ENCODE data around the gene TBCC. TPM values are rescaled to one million over a fixed set of nuclear protein-coding genes. Genes with fewer than 3 reads are reported as not detected.

Gene TBCC
- total RNA-seq, 2 donors from 2014 or later, result 14.5 to 25.4 TPM

DNA sequence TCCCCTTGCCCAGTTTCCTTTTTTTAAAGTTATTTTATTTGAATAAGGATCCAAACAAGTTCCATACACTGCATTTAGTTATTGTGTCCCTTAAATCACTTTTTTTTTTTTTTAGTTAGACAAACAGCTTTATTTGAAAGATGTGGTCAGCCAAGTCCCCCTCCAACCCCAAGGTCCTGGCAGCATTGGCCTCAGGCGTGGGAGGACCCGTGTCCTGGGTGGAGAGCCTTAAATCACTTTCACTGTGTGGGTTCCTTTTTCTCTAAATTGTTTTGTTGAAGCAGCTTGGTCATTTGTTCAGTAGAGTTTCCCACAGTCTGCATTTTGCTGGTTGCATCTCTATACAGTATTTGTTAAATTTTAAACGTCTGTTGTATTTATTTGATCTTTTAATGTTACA, 5.2 kb upstream of the TBCC start:
- no peaks in the 10 kb centered on the region for H3K9me3 ChIP-seq
- intact Hi-C loops (cut with DNase I), result no loop called here
- no peaks in the 10 kb centered on the region for H3K36me3 ChIP-seq (replicated peaks in 1 of 2; ENCODE audit: insufficient read depth in 1 of 2, low read depth in 2 of 2)
- H3K4me1 ChIP-seq, result peaks cover 19% of the 10 kb centered on the region
- TF ChIP-seq, protein P1, sequence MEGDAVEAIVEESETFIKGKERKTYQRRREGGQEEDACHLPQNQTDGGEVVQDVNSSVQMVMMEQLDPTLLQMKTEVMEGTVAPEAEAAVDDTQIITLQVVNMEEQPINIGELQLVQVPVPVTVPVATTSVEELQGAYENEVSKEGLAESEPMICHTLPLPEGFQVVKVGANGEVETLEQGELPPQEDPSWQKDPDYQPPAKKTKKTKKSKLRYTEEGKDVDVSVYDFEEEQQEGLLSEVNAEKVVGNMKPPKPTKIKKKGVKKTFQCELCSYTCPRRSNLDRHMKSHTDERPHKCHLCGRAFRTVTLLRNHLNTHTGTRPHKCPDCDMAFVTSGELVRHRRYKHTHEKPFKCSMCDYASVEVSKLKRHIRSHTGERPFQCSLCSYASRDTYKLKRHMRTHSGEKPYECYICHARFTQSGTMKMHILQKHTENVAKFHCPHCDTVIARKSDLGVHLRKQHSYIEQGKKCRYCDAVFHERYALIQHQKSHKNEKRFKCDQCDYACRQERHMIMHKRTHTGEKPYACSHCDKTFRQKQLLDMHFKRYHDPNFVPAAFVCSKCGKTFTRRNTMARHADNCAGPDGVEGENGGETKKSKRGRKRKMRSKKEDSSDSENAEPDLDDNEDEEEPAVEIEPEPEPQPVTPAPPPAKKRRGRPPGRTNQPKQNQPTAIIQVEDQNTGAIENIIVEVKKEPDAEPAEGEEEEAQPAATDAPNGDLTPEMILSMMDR (IDR thresholded peaks at IDR 0.05), result no peak
- TF ChIP-seq POLR2A (IDR thresholded peaks at IDR 0.05), result no peak
- DNase-seq, result no peak
- no peaks in the 10 kb centered on the region for H3K27me3 ChIP-seq
- H3K4me3 ChIP-seq, result no peak overlapping the region
- H3K27ac ChIP-seq, result no peak overlapping the region
- WGBS, 2 donors, result 80 to 81% methylated on average over 3 of the region's 3 CpGs
- ATAC-seq, result no peak

DNA sequence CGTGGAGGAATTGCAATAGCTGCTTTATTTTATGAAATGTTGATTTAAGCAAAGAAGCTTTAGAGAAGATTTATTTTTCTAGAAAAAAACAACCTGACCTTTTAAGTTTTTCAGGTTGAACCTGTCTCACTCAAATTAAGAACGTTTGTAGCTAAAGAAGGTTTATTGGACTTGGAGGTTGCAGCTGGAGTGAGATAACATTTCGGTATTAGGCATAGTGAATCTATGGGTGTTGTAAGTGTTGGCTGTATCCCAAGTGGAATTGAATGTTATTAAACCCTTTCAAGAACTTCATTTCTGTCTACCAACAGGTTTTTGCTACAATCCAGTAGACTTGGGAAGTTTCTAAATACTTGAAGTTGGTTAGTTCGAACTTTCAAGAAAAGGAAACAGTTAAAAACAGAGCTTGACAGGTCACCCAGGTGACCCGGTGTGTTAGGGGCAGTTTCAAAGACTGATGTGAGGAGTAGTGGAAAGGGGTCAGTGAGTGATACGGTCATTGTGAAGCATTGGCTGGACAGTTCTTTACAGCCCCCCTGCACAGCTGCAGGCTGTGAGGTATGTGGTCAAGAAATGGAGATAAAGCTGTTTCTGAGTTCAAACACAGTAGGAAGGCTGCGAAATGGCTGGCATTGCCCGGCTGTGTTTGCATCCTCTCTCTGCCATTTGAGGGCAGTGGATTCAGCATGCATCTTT, 2.4 kb upstream of the TBCC start:
- no peaks in the 10 kb centered on the region for H3K36me3 ChIP-seq (replicated peaks in 1 of 2; ENCODE audit: insufficient read depth in 1 of 2, low read depth in 2 of 2)
- H3K27me3 ChIP-seq, result no peaks in the 10 kb centered on the region
- no peak for TF ChIP-seq POLR2A (IDR thresholded peaks at IDR 0.05)
- TF ChIP-seq, protein P1 (IDR thresholded peaks at IDR 0.05), result no peak
- peak overlapping the region in 1 of 4 donors; percentile 8 for H3K27ac ChIP-seq
- no peaks in the 10 kb centered on the region for H3K9me3 ChIP-seq
- no peak overlapping the region for H3K4me3 ChIP-seq
- intact Hi-C loops (cut with DNase I), result no loop called here
- ATAC-seq, result no peak
- DNase-seq, result no peak
- H3K4me1 ChIP-seq, result peaks cover 38% of the 10 kb centered on the region
- WGBS, 2 donors, result 28 to 31% methylated on average over 8 of the region's 8 CpGs

DNA sequence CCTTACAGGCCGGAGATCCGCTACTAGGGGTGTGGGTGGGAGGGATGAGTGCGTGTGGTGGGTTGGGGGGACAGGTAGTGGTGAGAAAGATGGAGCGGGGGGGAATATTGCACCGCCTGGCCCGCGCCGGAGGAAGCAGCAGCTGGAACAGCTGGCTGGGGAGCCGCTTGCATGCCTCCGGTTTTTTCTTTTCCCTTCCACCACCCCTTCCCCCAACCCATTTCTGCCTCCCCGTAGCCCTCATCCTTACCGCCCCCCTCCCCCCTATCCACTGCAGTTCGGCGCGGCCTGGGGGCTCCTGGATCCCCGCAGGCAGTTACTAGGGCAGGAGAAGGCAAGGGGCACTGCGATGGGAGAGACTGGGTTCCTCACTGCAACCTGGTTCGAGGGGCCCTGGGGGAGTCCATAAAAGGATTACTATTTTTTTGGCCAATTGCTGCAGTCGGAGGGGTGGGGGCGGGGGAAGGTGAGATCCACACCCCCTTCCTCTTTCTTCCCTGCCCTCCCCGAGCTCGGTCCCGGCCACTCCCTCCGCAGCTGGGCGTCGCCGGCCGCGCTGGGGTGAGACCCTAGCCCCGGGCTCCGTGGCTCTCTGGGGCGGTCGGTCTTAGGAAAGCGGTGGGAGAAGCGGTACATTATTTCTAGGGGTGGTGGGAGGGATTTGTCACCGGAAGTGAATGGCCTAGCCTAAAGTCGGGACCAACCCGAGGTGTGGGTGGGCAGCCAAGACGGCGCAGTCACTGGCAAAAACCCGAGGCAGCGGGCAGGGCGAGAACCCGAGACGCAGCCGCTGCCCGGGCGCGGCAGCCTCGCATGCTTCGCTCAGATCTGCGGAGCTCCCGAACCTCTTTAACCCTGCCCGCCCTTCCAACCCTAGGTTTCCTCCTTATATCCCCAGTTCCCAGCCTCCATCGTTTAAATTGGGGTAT, 824 bp upstream of the TBCC start:
- no peaks in the 10 kb centered on the region for H3K36me3 ChIP-seq (replicated peaks in 1 of 2; ENCODE audit: insufficient read depth in 1 of 2, low read depth in 2 of 2)
- TF ChIP-seq POLR2A (IDR thresholded peaks at IDR 0.05), result peak; percentile 51 to 89 (median 85)
- TF ChIP-seq, protein P1 (IDR thresholded peaks at IDR 0.05), result no peak
- DNase-seq (peak; percentile 73 to 81 (median 76)), ATAC-seq (peak; percentile 64)
- no peaks in the 10 kb centered on the region for H3K9me3 ChIP-seq
- H3K27me3 ChIP-seq, result no peaks in the 10 kb centered on the region
- H3K4me1 ChIP-seq, result peaks cover 40% of the 10 kb centered on the region
- 0 to 1% methylated on average over 50 to 55 of the region's 55 CpGs for WGBS, 2 donors
- H3K4me3 ChIP-seq, result peak overlapping the region; percentile 76 to 79
- intact Hi-C loops (cut with DNase I), result no loop called here
- H3K27ac ChIP-seq, result peak overlapping the region; percentile 74 to 99 (median 89)

DNA sequence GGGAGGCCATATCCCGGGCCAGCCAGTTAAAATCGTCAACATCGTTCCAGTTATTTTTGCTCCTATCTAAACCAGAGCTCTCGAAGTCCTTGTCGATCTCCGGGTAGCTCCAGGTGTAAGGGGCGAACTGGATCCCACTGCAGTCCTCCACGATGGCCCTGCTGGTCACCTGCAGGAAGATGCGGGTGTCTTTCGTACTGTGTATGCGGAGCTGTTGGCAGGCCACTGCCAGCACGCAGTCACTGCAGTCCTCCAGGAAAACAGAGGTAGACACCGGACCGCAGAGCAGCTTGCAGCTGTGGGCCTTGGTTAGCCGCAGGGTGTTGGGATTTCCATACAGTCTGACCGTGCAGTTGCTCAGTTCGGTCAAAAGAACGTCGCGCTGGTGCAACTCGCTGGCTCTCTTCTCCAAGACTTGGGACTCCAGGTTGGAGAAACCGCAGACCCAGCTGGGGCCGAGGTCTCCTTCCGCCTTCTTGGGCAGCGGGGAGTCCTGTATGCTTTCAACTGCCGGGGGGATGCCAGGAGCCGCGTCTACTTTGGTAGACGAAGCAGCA, 742 bp downstream of the TBCC start:
- peaks cover 40% of the 10 kb centered on the region for H3K4me1 ChIP-seq
- no peak for TF ChIP-seq POLR2A (IDR thresholded peaks at IDR 0.05)
- TF ChIP-seq, protein P1 (IDR thresholded peaks at IDR 0.05), result no peak
- WGBS, 2 donors, result 0 to 2% methylated on average over 23 to 29 of the region's 29 CpGs
- ATAC-seq (no peak), DNase-seq (peak; percentile 26 to 36 (median 29))
- no peaks in the 10 kb centered on the region for H3K27me3 ChIP-seq
- H3K27ac ChIP-seq, result peak overlapping the region; percentile 81 to 99 (median 91)
- H3K4me3 ChIP-seq, result peak overlapping the region; percentile 75 to 93
- no peaks in the 10 kb centered on the region for H3K36me3 ChIP-seq (replicated peaks in 1 of 2; ENCODE audit: insufficient read depth in 1 of 2, low read depth in 2 of 2)
- intact Hi-C loops (cut with DNase I), result no loop called here
- no peaks in the 10 kb centered on the region for H3K9me3 ChIP-seq
